VCaP (cell line): ENCODE measurements around the gene WASL.

Experiments
- H3K27ac ChIP-seq: fragments of 450-650 bp; 2 replicates; pipeline ENCODE4 v1.5.1; 2017
- TF ChIP-seq, protein P1 (sequence below): fragments of 450-650 bp; conservative IDR thresholded peaks from 2 replicates; pipeline ENCODE4 v1.5.1; 2017; ENCODE audit warnings: mild to moderate bottlenecking, moderate library complexity

Gene WASL

DNA sequence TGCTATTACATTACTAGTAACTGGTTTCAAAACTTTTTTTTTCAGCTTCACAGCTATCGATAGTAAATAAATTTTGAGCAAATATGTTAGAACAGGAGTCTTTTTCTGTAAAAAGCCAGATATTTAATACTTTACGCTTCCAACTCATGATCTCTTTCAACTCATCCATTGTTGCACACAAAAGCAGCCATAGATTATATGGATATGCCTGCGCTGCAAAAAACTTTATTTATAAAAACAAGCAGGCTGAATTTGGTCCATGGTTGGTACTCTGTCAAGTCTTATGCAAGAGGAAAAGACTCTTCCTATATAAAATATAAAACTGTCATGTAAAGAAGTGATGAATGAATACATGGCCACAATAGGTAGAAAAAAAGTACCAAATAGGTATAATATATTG lies 31.1 kb downstream of the WASL start:
- no peak overlapping the region for H3K27ac ChIP-seq
- TF ChIP-seq, protein P1, sequence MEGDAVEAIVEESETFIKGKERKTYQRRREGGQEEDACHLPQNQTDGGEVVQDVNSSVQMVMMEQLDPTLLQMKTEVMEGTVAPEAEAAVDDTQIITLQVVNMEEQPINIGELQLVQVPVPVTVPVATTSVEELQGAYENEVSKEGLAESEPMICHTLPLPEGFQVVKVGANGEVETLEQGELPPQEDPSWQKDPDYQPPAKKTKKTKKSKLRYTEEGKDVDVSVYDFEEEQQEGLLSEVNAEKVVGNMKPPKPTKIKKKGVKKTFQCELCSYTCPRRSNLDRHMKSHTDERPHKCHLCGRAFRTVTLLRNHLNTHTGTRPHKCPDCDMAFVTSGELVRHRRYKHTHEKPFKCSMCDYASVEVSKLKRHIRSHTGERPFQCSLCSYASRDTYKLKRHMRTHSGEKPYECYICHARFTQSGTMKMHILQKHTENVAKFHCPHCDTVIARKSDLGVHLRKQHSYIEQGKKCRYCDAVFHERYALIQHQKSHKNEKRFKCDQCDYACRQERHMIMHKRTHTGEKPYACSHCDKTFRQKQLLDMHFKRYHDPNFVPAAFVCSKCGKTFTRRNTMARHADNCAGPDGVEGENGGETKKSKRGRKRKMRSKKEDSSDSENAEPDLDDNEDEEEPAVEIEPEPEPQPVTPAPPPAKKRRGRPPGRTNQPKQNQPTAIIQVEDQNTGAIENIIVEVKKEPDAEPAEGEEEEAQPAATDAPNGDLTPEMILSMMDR, result no peak

DNA sequence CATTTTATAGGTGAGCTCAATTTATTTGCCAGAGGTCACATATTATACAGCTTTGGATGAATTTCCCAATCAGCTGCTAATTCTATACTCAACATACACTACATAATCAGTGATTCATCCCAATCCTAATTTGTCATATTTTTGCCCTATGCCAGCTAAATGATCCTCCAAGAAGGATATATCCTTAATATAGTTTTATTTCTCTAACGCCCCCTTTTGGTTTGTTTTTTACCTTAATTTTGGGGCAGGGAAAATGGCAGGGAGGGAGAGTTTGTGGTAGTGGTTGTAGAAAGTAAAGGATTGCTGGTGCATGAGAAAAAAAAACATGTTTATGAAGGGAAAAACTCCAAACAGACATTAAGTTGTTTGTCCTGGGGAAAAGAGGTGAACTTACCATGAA lies 31.9 kb downstream of the WASL start:
- TF ChIP-seq, protein P1, result no peak
- no peak overlapping the region for H3K27ac ChIP-seq

DNA sequence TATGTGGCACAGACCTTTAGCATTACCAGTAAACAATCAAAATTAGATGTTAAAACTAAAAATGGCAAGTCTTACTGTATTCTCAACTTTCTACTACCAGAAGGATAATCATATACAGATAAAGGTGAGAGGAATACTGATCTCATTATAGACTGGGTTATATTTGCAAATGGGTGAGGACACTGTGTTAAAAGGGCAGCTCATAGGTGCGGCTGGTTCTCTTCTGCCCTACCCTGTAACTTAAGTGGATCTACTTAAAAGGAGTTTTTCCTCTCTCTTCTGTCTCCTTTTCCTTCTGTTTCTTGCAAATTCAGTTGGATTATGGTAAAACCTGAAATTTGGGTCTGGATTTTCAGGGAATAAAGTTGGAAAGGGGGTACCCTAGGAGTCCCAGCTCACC lies 33.0 kb downstream of the WASL start:
- TF ChIP-seq, protein P1, result no peak

DNA sequence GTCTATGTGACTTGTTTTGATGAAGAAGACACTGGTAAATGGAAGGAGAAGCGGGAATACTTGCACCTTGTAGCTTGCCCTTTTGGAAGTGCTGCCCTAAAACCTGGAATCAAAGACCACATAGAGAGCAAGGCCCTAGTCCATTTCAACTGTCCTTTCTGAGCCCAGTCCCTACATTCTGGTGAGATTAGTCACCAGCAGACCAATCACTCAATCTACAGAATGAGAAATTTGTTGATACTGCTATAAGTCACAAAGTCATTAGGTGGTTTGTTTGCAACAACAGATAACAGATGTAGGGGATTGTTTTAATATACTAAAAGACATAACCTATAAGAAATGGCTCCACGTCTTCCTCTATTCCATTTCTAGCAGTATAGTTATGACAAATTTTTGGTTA lies 33.6 kb downstream of the WASL start:
- TF ChIP-seq, protein P1, result no peak
- H3K27ac ChIP-seq, result no peak overlapping the region

More for the DNA sequence above, 33.0 kb downstream of the WASL start:
- no peak overlapping the region for H3K27ac ChIP-seq

DNA sequence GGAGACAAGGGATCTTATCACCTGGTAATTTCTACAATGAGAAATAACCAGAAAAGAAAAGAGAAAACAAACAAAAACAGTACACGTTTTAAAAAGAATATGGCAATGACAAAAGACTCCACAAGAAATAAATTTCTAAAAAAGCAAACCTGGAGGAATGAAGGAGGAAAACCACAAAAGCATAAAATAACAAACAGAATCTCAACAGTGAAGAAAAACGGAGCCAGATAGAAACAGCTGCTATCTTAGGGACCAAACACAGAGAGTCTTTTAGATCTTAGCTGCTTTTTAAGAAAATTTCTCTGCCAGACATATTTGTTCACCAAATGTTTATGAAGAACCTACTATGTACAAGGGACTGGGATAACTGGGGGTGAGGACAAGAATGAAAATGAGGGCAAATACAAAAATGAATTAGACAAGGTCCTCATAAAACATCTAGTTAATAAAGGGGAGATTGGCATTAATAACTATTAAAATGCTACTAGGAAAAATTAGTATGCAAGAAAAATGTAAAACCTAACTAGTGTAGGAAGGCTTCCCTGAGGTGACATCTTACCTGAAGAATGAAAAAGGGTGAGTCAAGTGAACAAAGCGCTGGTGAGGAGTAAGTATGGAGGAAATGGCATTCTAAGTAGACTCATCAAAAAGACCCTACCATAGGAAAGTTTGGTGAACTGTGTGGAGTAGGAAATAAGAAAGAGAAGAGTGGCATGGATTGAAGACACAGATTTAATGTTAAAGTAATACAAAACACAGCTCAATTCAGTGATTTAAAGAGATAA lies 34.3 kb downstream of the WASL start:
- TF ChIP-seq, protein P1, result no peak
- no peak overlapping the region for H3K27ac ChIP-seq

DNA sequence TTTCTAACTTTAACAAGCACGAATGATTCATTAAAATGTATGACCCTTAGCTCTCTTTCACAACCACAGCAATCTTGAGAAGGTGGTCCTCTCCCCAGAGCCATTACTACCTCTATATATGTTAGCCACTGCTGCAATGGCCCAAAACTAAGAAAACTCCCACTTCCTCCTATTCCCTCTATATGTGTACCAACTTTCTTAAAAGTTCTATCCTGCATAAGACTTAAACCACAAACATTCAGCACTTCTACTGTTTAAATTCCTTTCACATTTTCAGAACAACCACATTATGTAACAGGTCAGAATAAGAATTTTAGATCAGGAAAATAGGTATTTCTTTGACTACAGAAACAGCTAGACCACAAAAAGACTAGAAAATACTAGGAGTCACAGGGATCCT lies 36.2 kb downstream of the WASL start:
- no peak overlapping the region for H3K27ac ChIP-seq
- TF ChIP-seq, protein P1, result no peak

DNA sequence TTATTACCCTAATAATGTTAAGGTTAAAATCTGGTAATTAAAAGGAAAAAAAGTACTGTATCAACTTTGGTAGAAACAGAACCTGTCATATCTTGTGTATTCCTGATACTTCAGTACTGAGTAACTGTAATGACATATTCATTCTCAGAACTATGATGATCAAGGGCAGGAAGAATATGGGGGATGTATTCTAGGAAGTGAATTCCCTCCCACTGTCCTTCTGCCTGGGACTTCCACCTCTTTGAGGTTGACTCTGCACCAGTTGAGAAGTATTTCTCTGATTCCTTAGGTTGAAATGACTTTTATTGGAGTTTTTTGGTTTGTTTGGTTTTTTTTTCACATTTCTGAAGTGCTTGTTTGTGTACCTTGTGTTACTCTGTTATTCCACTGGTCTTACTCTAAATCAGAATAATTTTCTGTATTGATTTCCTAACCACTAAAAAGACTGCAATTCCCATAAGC lies 36.9 kb downstream of the WASL start:
- H3K27ac ChIP-seq, result no peak overlapping the region
- TF ChIP-seq, protein P1, result no peak
